ENCODE results near the gene ACER2. TPM values are rescaled to one million over a fixed set of nuclear protein-coding genes. Genes with fewer than 3 reads are reported as not detected.
"Not testable (repeated sequence)": the region's sequence is repeated elsewhere in the genome, so short reads cannot be mapped to it uniquely, and the experiment has no call there.

ACER2 gene
- polyA plus RNA-seq, 3 donors: 4.9 to 16.2 (median 10.9) TPM

GRCh38 chr9:19405771-19406170 is 3.0 kb upstream of the ACER2 start:
- no peak for DNase-seq (ENCODE audit: low read depth in 3 of 3, low spot score in 2 of 3)

GRCh38 chr9:19408316-19408692 is 505 bp upstream of the ACER2 start:
- DNase-seq (ENCODE audit: low read depth in 3 of 3, low spot score in 2 of 3): no peak

GRCh38 chr9:19409401-19410194 is 789 bp downstream of the ACER2 start:
- peak in 1 of 3 donors; percentile 16 for DNase-seq (ENCODE audit: low read depth in 3 of 3, low spot score in 2 of 3)

- DNase-seq (ENCODE audit: low read depth in 3 of 3, low spot score in 2 of 3): no peak
Measured at GRCh38 chr9:19410195-19410503, 1.3 kb downstream of the ACER2 start.

- no peak for DNase-seq (ENCODE audit: low read depth in 3 of 3, low spot score in 2 of 3)
Measured at GRCh38 chr9:19410594-19410993, 1.8 kb downstream of the ACER2 start.

GRCh38 chr9:19411316-19411715 is 2.5 kb downstream of the ACER2 start:
- DNase-seq (ENCODE audit: low read depth in 3 of 3, low spot score in 2 of 3): no peak

GRCh38 chr9:19413456-19413855 is 4.6 kb downstream of the ACER2 start:
- not testable (repeated sequence) for DNase-seq (ENCODE audit: low read depth in 3 of 3, low spot score in 2 of 3)

- no peak for DNase-seq (ENCODE audit: low read depth in 3 of 3, low spot score in 2 of 3)
Measured at GRCh38 chr9:19416143-19416542, 7.3 kb downstream of the ACER2 start.

- no peak for DNase-seq (ENCODE audit: low read depth in 3 of 3, low spot score in 2 of 3)
Measured at GRCh38 chr9:19420877-19421276, 12.1 kb downstream of the ACER2 start.

- DNase-seq (ENCODE audit: low read depth in 3 of 3, low spot score in 2 of 3): no peak
Measured at GRCh38 chr9:19423163-19423562, 14.4 kb downstream of the ACER2 start.

- DNase-seq (ENCODE audit: low read depth in 3 of 3, low spot score in 2 of 3): no peak
Measured at GRCh38 chr9:19424176-19424779, 15.5 kb downstream of the ACER2 start.

GRCh38 chr9:19429595-19429994 is 20.8 kb downstream of the ACER2 start:
- DNase-seq (ENCODE audit: low read depth in 3 of 3, low spot score in 2 of 3): no peak

GRCh38 chr9:19430201-19430760 is 21.5 kb downstream of the ACER2 start:
- no peak for DNase-seq (ENCODE audit: low read depth in 3 of 3, low spot score in 2 of 3)

- peak in 2 of 3 donors; percentile 55 to 58 for DNase-seq (ENCODE audit: low read depth in 3 of 3, low spot score in 2 of 3)
Measured at GRCh38 chr9:19431361-19432171, 22.8 kb downstream of the ACER2 start.

GRCh38 chr9:19432473-19432872 is 23.7 kb downstream of the ACER2 start:
- no peak for DNase-seq (ENCODE audit: low read depth in 3 of 3, low spot score in 2 of 3)

- DNase-seq (ENCODE audit: low read depth in 3 of 3, low spot score in 2 of 3): not testable (repeated sequence)
Measured at GRCh38 chr9:19433729-19434128, 24.9 kb downstream of the ACER2 start.

- DNase-seq (ENCODE audit: low read depth in 3 of 3, low spot score in 2 of 3): no peak
Measured at GRCh38 chr9:19440376-19440775, 31.6 kb downstream of the ACER2 start.

GRCh38 chr9:19440823-19441580 is 32.2 kb downstream of the ACER2 start:
- no peak for DNase-seq (ENCODE audit: low read depth in 3 of 3, low spot score in 2 of 3)

GRCh38 chr9:19441730-19442129 is 32.9 kb downstream of the ACER2 start:
- no peak for DNase-seq (ENCODE audit: low read depth in 3 of 3, low spot score in 2 of 3)

- no peak for DNase-seq (ENCODE audit: low read depth in 3 of 3, low spot score in 2 of 3)
Measured at GRCh38 chr9:19442240-19442639, 33.4 kb downstream of the ACER2 start.

GRCh38 chr9:19445452-19445851 is 36.6 kb downstream of the ACER2 start:
- DNase-seq (ENCODE audit: low read depth in 3 of 3, low spot score in 2 of 3): no peak
